Nephron progenitor cell (in vitro differentiated cells): Measurements from ENCODE around the gene FSHB.

Source experiments
- DNase-seq: peaks from one replicate; pipeline ENCODE4 v3.0.0; 2021
- H3K27ac Mint-ChIP-seq: 2 replicates; pipeline ENCODE4 v1.8.0; 2021; ENCODE audit warnings: mild to moderate bottlenecking, moderate library complexity, mixed read lengths
- H3K27me3 Mint-ChIP-seq: 2 replicates; pipeline ENCODE4 v1.8.0; 2021; ENCODE audit warnings: mild to moderate bottlenecking, low read depth, mixed read lengths; ENCODE audit not compliant: poor library complexity
- H3K36me3 Mint-ChIP-seq: 2 replicates; pipeline ENCODE4 v1.8.0; 2021; ENCODE audit warnings: low read depth, mixed read lengths
- H3K4me1 Mint-ChIP-seq: 2 replicates; pipeline ENCODE4 v1.8.0; 2021; ENCODE audit warnings: mixed read lengths
- H3K4me3 Mint-ChIP-seq: 2 replicates; pipeline ENCODE4 v1.8.0; 2021; ENCODE audit warnings: mild to moderate bottlenecking, moderate library complexity, mixed read lengths
- H3K9me3 Mint-ChIP-seq: 2 replicates; pipeline ENCODE4 v1.8.0; 2021; ENCODE audit warnings: mild to moderate bottlenecking, moderate library complexity, mixed read lengths
- TF ChIP-seq, protein P1 (sequence below): fragments of 200-600 bp; sonication (generic); IDR thresholded peaks from 2 replicates; pipeline ENCODE4 v1.5.0; 2021; ENCODE audit warnings: antibody characterized with exemption

The FSHB gene

GRCh38 chr11:30203850-30204249, 27.0 kb upstream of the FSHB start:
- Mint-ChIP-seq H3K27me3 (peaks cover 4% of the 10 kb centered on the region), H3K27ac (no peak overlapping the region), H3K4me1 (no peaks in the 10 kb centered on the region), H3K9me3 (peaks cover 8% of the 10 kb centered on the region), H3K4me3 (no peak overlapping the region), H3K36me3 (no peaks in the 10 kb centered on the region)
- TF ChIP-seq, protein P1, sequence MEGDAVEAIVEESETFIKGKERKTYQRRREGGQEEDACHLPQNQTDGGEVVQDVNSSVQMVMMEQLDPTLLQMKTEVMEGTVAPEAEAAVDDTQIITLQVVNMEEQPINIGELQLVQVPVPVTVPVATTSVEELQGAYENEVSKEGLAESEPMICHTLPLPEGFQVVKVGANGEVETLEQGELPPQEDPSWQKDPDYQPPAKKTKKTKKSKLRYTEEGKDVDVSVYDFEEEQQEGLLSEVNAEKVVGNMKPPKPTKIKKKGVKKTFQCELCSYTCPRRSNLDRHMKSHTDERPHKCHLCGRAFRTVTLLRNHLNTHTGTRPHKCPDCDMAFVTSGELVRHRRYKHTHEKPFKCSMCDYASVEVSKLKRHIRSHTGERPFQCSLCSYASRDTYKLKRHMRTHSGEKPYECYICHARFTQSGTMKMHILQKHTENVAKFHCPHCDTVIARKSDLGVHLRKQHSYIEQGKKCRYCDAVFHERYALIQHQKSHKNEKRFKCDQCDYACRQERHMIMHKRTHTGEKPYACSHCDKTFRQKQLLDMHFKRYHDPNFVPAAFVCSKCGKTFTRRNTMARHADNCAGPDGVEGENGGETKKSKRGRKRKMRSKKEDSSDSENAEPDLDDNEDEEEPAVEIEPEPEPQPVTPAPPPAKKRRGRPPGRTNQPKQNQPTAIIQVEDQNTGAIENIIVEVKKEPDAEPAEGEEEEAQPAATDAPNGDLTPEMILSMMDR: no peak
- DNase-seq: no peak

GRCh38 chr11:30206249-30206996, 24.4 kb upstream of the FSHB start:
- no peaks in the 10 kb centered on the region for H3K36me3 Mint-ChIP-seq
- H3K4me3 Mint-ChIP-seq: no peak overlapping the region
- no peaks in the 10 kb centered on the region for H3K9me3 Mint-ChIP-seq
- no peaks in the 10 kb centered on the region for H3K4me1 Mint-ChIP-seq
- DNase-seq: no peak
- no peak overlapping the region for H3K27ac Mint-ChIP-seq
- TF ChIP-seq, protein P1: no peak
- peaks cover 4% of the 10 kb centered on the region for H3K27me3 Mint-ChIP-seq

- Mint-ChIP-seq H3K4me1 (no peaks in the 10 kb centered on the region), H3K9me3 (no peaks in the 10 kb centered on the region), H3K27me3 (no peaks in the 10 kb centered on the region), H3K36me3 (no peaks in the 10 kb centered on the region), H3K4me3 (no peak overlapping the region), H3K27ac (no peak overlapping the region)
- no peak for DNase-seq
- TF ChIP-seq, protein P1: no peak
Observed at GRCh38 chr11:30210357-30210756, 20.5 kb upstream of the FSHB start.

GRCh38 chr11:30216534-30216933, 14.3 kb upstream of the FSHB start:
- H3K4me3 Mint-ChIP-seq: no peak overlapping the region
- DNase-seq: no peak
- TF ChIP-seq, protein P1: no peak
- H3K36me3 Mint-ChIP-seq: no peaks in the 10 kb centered on the region
- no peaks in the 10 kb centered on the region for H3K27me3 Mint-ChIP-seq
- no peaks in the 10 kb centered on the region for H3K4me1 Mint-ChIP-seq
- H3K9me3 Mint-ChIP-seq: no peaks in the 10 kb centered on the region
- H3K27ac Mint-ChIP-seq: no peak overlapping the region

DNA sequence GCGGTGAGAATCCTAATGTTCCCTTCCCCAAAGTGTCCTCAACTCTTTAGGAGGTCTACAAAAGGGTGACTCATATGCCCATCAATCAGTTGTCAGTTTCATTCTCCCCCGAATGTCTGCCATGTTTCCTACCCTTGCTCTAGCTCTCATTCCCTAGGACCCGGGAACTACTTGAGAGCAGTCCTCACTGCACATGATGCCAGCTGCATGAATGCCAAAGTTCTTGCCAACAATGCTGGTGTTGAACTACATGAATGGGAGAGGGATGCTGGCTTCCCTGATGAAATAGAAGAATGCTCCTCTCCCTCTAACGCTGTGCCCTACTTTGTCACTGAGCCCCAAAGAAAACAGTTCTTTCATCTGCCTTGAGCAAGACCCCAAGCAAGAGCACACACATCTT, 12.5 kb upstream of the FSHB start:
- no peak overlapping the region for H3K27ac Mint-ChIP-seq
- TF ChIP-seq, protein P1: no peak
- no peaks in the 10 kb centered on the region for H3K4me1 Mint-ChIP-seq
- H3K9me3 Mint-ChIP-seq: no peaks in the 10 kb centered on the region
- no peak overlapping the region for H3K4me3 Mint-ChIP-seq
- DNase-seq: no peak
- H3K27me3 Mint-ChIP-seq: no peaks in the 10 kb centered on the region
- H3K36me3 Mint-ChIP-seq: no peaks in the 10 kb centered on the region

DNA sequence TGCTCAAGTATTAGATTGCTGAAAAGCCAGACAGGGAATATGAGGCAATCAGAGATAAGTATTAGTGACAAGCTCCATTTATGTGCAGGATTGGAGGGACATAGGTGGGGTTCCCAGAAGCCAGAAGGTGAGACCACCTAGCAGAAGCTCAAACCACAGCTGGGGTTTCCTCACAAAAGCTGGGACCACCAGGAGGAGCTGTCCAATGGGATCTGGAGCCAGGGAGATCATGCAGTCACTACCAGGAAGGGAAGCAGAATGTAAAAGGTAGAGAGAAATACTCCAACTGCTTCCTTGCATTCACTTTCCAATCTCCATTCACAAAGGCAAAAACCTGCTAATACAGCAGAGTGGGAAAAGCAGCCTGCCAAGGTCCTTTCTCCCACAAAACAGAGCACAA, 5.2 kb upstream of the FSHB start:
- Mint-ChIP-seq H3K27me3 (peaks cover 5% of the 10 kb centered on the region), H3K4me3 (no peak overlapping the region), H3K4me1 (no peaks in the 10 kb centered on the region), H3K9me3 (peaks cover 16% of the 10 kb centered on the region), H3K36me3 (no peaks in the 10 kb centered on the region), H3K27ac (no peak overlapping the region)
- DNase-seq: peak; percentile 4
- TF ChIP-seq, protein P1: peak; percentile 11
